Measurements from ENCODE around the gene MRPS14.
A peak's percentile ranks its signal among the peaks of the same experiment; 100 is the strongest.
"Not testable (repeated sequence)": the region's sequence is repeated elsewhere in the genome, so short reads cannot be mapped to it uniquely, and the experiment has no call there.

MRPS14 gene

DNA sequence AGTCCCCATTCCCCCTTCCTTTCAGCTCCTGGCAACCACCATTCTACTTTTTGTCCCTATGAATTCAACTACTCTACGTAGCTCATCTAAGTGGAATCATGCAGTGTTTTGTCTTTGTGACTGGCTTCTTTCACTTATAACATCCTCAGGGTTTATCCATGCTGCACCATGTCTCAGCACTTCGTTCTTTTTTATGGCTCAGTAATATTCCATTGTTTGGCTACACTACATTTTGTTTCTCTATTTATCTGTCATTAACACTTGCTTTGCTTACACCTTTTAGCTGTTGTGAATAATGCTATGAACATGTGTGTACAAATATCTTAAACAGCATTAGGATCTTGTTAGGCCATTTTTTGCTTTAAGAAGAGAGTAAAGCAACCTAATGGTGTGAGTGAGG is 1.5 kb upstream of the MRPS14 start:
- Histone ChIP-seq H3K36me3 (ENCODE audit: control insufficient read depth in 4 of 4, insufficient read depth in 4 of 4, low read length in 3 of 4) (peaks cover 0 to 6% (median 0%) of the 10 kb centered on the region in 4 experiments), H3K4me1 (ENCODE audit: control extremely low read depth in 1 of 4, control insufficient read depth in 4 of 4, insufficient read depth in 4 of 4, low read length in 3 of 4) (peaks cover 5 to 18% (median 10%) of the 10 kb centered on the region in 4 experiments), H3K27ac (ENCODE audit: insufficient read depth in 1 of 2, low read depth in 1 of 2, low read length in 2 of 2, poor library complexity in 1 of 2, severe bottlenecking in 2 of 2) (no peak overlapping the region), H3K27me3 (replicated peaks in 2 of 5; ENCODE audit: control insufficient read depth in 4 of 5, insufficient read depth in 5 of 5, low read length in 4 of 5) (no peaks in the 10 kb centered on the region), H3K4me3 (ENCODE audit: control insufficient read depth in 1 of 7, extremely low read depth in 1 of 7, insufficient read depth in 4 of 7, low read depth in 2 of 7, low read length in 6 of 7) (no peak overlapping the region), H3K9me3 (ENCODE audit: control extremely low read depth in 1 of 5, control insufficient read depth in 4 of 5, insufficient read depth in 2 of 5, low read depth in 1 of 5, low read length in 4 of 5) (no peaks in the 10 kb centered on the region)
- WGBS (ENCODE audit: insufficient coverage): 83% methylated on average over 2 of the region's 2 CpGs
- POLR2A ChIA-PET: no interaction called here
- CTCF ChIA-PET: interaction anchor here (1.3 to 2.5 kb wide), 4 partner anchors 59 to 130 kb away, joined by 3 to 7 read pairs (median 5); no protein-coding TSS in a partner anchor
- DNase-seq: no peak

DNA sequence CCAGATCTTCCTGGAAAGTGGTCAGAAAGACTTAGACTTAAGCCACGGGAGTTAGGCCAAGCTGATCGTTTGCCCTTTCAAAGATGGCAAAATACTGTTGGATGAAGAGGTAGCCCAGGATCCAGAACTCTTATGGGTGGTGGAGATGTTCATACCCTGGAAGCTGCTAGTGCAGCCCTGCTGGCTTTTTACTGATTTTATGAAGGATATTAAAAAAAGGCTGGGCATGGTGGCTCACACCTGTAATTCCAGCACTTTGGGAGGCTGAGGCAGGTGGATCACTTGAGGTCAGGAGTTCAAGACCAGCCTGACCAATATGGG is 657 bp upstream of the MRPS14 start:
- POLR2A ChIA-PET: interaction anchor here (1.1 to 1.8 kb wide), 4 partner anchors 9 to 28 kb away, joined by 3 to 10 read pairs (median 6); partner anchors contain the start of gene CACYBP
- DNase-seq; H3K27me3 ChIP-seq (replicated peaks in 2 of 5; ENCODE audit: control insufficient read depth in 4 of 5, insufficient read depth in 5 of 5, low read length in 4 of 5); H3K36me3 ChIP-seq (ENCODE audit: control insufficient read depth in 4 of 4, insufficient read depth in 4 of 4, low read length in 3 of 4); H3K9me3 ChIP-seq (ENCODE audit: control extremely low read depth in 1 of 5, control insufficient read depth in 4 of 5, insufficient read depth in 2 of 5, low read depth in 1 of 5, low read length in 4 of 5): not testable (repeated sequence)
- H3K4me1 ChIP-seq (ENCODE audit: control extremely low read depth in 1 of 4, control insufficient read depth in 4 of 4, insufficient read depth in 4 of 4, low read length in 3 of 4): peaks cover 5 to 13% (median 10%) of the 10 kb centered on the region in 4 experiments
- peak overlapping the region; percentile 94 to 97 for H3K27ac ChIP-seq (ENCODE audit: insufficient read depth in 1 of 2, low read depth in 1 of 2, low read length in 2 of 2, poor library complexity in 1 of 2, severe bottlenecking in 2 of 2)
- H3K4me3 ChIP-seq (ENCODE audit: control insufficient read depth in 1 of 7, extremely low read depth in 1 of 7, insufficient read depth in 4 of 7, low read depth in 2 of 7, low read length in 6 of 7): peak overlapping the region in 6 of 7 experiments; percentile 95 to 100 (median 100)
- 100% methylated on average over 2 of the region's 2 CpGs for WGBS (ENCODE audit: insufficient coverage)
- CTCF ChIA-PET: interaction anchor here (0.9 to 2.5 kb wide), 7 partner anchors 11 to 128 kb away, joined by 3 to 8 read pairs (median 4); partner anchors contain the start of gene CACYBP

- no peak overlapping the region for H3K4me3 ChIP-seq (ENCODE audit: control insufficient read depth in 1 of 7, extremely low read depth in 1 of 7, insufficient read depth in 4 of 7, low read depth in 2 of 7, low read length in 6 of 7)
- H3K27me3 ChIP-seq (replicated peaks in 2 of 5; ENCODE audit: control insufficient read depth in 4 of 5, insufficient read depth in 5 of 5, low read length in 4 of 5): no peaks in the 10 kb centered on the region
- peaks cover 7 to 42% (median 32%) of the 10 kb centered on the region in 4 experiments for H3K36me3 ChIP-seq (ENCODE audit: control insufficient read depth in 4 of 4, insufficient read depth in 4 of 4, low read length in 3 of 4)
- no peak for DNase-seq
- H3K4me1 ChIP-seq (ENCODE audit: control extremely low read depth in 1 of 4, control insufficient read depth in 4 of 4, insufficient read depth in 4 of 4, low read length in 3 of 4): peaks cover 5 to 13% (median 10%) of the 10 kb centered on the region in 4 experiments
- WGBS (ENCODE audit: insufficient coverage): 100% methylated on average over 1 of the region's 3 CpGs
- H3K9me3 ChIP-seq (ENCODE audit: control extremely low read depth in 1 of 5, control insufficient read depth in 4 of 5, insufficient read depth in 2 of 5, low read depth in 1 of 5, low read length in 4 of 5): no peaks in the 10 kb centered on the region
- ChIA-PET POLR2A (no interaction called here), CTCF (no interaction called here)
- peak overlapping the region in 1 of 2 experiments; percentile 12 for H3K27ac ChIP-seq (ENCODE audit: insufficient read depth in 1 of 2, low read depth in 1 of 2, low read length in 2 of 2, poor library complexity in 1 of 2, severe bottlenecking in 2 of 2)
Measured at GRCh38 chr1:175019524-175019923, 3.7 kb downstream of the MRPS14 start.

- Histone ChIP-seq H3K27me3 (replicated peaks in 2 of 5; ENCODE audit: control insufficient read depth in 4 of 5, insufficient read depth in 5 of 5, low read length in 4 of 5) (no peaks in the 10 kb centered on the region), H3K4me1 (ENCODE audit: control extremely low read depth in 1 of 4, control insufficient read depth in 4 of 4, insufficient read depth in 4 of 4, low read length in 3 of 4) (no peaks in the 10 kb centered on the region), H3K27ac (ENCODE audit: insufficient read depth in 1 of 2, low read depth in 1 of 2, low read length in 2 of 2, poor library complexity in 1 of 2, severe bottlenecking in 2 of 2) (no peak overlapping the region), H3K4me3 (ENCODE audit: control insufficient read depth in 1 of 7, extremely low read depth in 1 of 7, insufficient read depth in 4 of 7, low read depth in 2 of 7, low read length in 6 of 7) (no peak overlapping the region), H3K9me3 (ENCODE audit: control extremely low read depth in 1 of 5, control insufficient read depth in 4 of 5, insufficient read depth in 2 of 5, low read depth in 1 of 5, low read length in 4 of 5) (no peaks in the 10 kb centered on the region), H3K36me3 (ENCODE audit: control insufficient read depth in 4 of 4, insufficient read depth in 4 of 4, low read length in 3 of 4) (peaks cover 22 to 80% (median 60%) of the 10 kb centered on the region in 4 experiments)
- no peak for DNase-seq
- POLR2A ChIA-PET: interaction anchor here (1.3 kb wide), 1 partner anchor 8 kb away, joined by 4 read pairs; the partner anchor contains the start of gene MRPS14
- CTCF ChIA-PET: interaction anchor here (1.5 to 2.3 kb wide), 3 partner anchors 9 to 14 kb away, joined by 4 to 6 read pairs (median 5); no protein-coding TSS in a partner anchor
- 81% methylated on average over 2 of the region's 4 CpGs for WGBS (ENCODE audit: insufficient coverage)
Measured at GRCh38 chr1:175015243-175015642, 8.0 kb downstream of the MRPS14 start.

- WGBS (ENCODE audit: insufficient coverage): 78% methylated on average over 1 of the region's 1 CpG
- H3K4me1 ChIP-seq (ENCODE audit: control extremely low read depth in 1 of 4, control insufficient read depth in 4 of 4, insufficient read depth in 4 of 4, low read length in 3 of 4): no peaks in the 10 kb centered on the region
- peaks cover 30 to 92% (median 68%) of the 10 kb centered on the region in 4 experiments for H3K36me3 ChIP-seq (ENCODE audit: control insufficient read depth in 4 of 4, insufficient read depth in 4 of 4, low read length in 3 of 4)
- H3K27ac ChIP-seq (ENCODE audit: insufficient read depth in 1 of 2, low read depth in 1 of 2, low read length in 2 of 2, poor library complexity in 1 of 2, severe bottlenecking in 2 of 2): no peak overlapping the region
- no peaks in the 10 kb centered on the region for H3K27me3 ChIP-seq (replicated peaks in 2 of 5; ENCODE audit: control insufficient read depth in 4 of 5, insufficient read depth in 5 of 5, low read length in 4 of 5)
- no peak overlapping the region for H3K4me3 ChIP-seq (ENCODE audit: control insufficient read depth in 1 of 7, extremely low read depth in 1 of 7, insufficient read depth in 4 of 7, low read depth in 2 of 7, low read length in 6 of 7)
- ChIA-PET POLR2A (no interaction called here), CTCF (interaction anchor here (1.0 to 1.5 kb wide), 2 partner anchors 13 to 133 kb away, joined by 3 to 4 read pairs; no protein-coding TSS in a partner anchor)
- DNase-seq: no peak
- H3K9me3 ChIP-seq (ENCODE audit: control extremely low read depth in 1 of 5, control insufficient read depth in 4 of 5, insufficient read depth in 2 of 5, low read depth in 1 of 5, low read length in 4 of 5): no peaks in the 10 kb centered on the region
Measured at GRCh38 chr1:175013445-175013844, 9.8 kb downstream of the MRPS14 start.

DNA sequence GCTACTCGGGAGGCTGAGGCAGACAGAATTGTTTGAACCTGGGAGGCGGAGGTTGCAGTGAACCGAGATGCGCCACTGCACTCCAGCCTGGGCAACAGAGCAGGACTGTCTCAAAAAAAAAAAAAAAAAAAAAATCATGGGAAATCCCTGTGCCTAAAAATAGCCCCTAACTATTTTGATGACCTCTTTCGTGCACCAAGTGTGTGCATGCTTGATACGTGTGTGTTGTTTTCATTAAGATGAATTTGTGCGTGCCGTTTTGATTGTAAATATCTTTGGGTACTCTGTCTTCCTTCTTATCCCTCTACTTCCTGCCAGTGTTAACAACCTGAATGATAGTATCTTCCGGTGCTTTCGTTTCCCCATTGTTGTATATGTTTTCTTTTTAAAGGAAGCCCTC is 13.7 kb downstream of the MRPS14 start:
- POLR2A ChIA-PET: no interaction called here

DNA sequence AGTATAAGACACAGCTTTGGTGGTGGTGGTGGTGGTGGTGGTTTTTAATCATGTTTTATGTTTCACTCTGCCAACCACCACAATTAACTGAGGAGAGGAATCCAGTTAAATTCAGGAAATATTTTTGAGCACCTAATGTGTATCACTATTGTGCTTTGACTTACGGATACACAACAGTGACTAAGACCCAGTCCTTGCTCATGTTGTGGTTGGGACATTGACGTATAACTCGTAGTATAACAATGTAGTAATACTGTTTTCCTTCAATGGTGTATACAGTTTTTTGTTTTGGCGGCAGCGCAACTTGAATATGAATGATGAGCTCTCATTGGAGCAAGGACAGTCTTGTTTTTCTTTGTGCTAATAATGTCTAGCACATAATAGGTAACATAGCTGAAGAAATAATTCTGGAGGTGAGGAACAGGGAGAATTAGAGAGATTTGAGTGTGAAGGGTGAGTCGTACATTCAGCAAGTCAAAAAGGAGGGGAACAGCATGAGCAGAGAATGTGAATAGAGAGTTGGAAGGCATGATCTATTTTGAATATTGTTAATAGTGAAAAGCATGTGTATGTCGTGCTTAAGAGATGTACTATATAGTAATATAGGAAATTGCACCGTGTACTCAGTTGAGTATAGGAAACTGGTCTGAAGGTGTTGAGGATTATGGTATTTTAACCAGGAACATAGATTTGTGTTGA is 18.0 kb downstream of the MRPS14 start:
- Histone ChIP-seq H3K9me3 (ENCODE audit: control extremely low read depth in 1 of 5, control insufficient read depth in 4 of 5, insufficient read depth in 2 of 5, low read depth in 1 of 5, low read length in 4 of 5) (peaks cover 0 to 1% (median 0%) of the 10 kb centered on the region in 5 experiments), H3K36me3 (ENCODE audit: control insufficient read depth in 4 of 4, insufficient read depth in 4 of 4, low read length in 3 of 4) (peaks cover 8 to 48% (median 35%) of the 10 kb centered on the region in 4 experiments), H3K4me3 (ENCODE audit: control insufficient read depth in 1 of 7, extremely low read depth in 1 of 7, insufficient read depth in 4 of 7, low read depth in 2 of 7, low read length in 6 of 7) (no peak overlapping the region), H3K4me1 (ENCODE audit: control extremely low read depth in 1 of 4, control insufficient read depth in 4 of 4, insufficient read depth in 4 of 4, low read length in 3 of 4) (peaks cover 12 to 28% (median 16%) of the 10 kb centered on the region in 4 experiments), H3K27ac (ENCODE audit: insufficient read depth in 1 of 2, low read depth in 1 of 2, low read length in 2 of 2, poor library complexity in 1 of 2, severe bottlenecking in 2 of 2) (no peak overlapping the region), H3K27me3 (replicated peaks in 2 of 5; ENCODE audit: control insufficient read depth in 4 of 5, insufficient read depth in 5 of 5, low read length in 4 of 5) (no peaks in the 10 kb centered on the region)
- WGBS (ENCODE audit: insufficient coverage): 95% methylated on average over 6 of the region's 8 CpGs
- ChIA-PET CTCF (interaction anchor here (1.1 kb wide), 1 partner anchor 10 kb away, joined by 6 read pairs; no protein-coding TSS in a partner anchor), POLR2A (no interaction called here)
- no peak for DNase-seq

More for the DNA sequence above, 13.7 kb downstream of the MRPS14 start:
- DNase-seq: no peak
- H3K27ac ChIP-seq (ENCODE audit: insufficient read depth in 1 of 2, low read depth in 1 of 2, low read length in 2 of 2, poor library complexity in 1 of 2, severe bottlenecking in 2 of 2): no peak overlapping the region
- no peak overlapping the region for H3K4me3 ChIP-seq (ENCODE audit: control insufficient read depth in 1 of 7, extremely low read depth in 1 of 7, insufficient read depth in 4 of 7, low read depth in 2 of 7, low read length in 6 of 7)
- CTCF ChIA-PET: no interaction called here
- WGBS (ENCODE audit: insufficient coverage): 94% methylated on average over 6 of the region's 10 CpGs
- H3K4me1 ChIP-seq (ENCODE audit: control extremely low read depth in 1 of 4, control insufficient read depth in 4 of 4, insufficient read depth in 4 of 4, low read length in 3 of 4): no peaks in the 10 kb centered on the region
- no peaks in the 10 kb centered on the region for H3K27me3 ChIP-seq (replicated peaks in 2 of 5; ENCODE audit: control insufficient read depth in 4 of 5, insufficient read depth in 5 of 5, low read length in 4 of 5)
- peaks cover 0 to 1% (median 0%) of the 10 kb centered on the region in 5 experiments for H3K9me3 ChIP-seq (ENCODE audit: control extremely low read depth in 1 of 5, control insufficient read depth in 4 of 5, insufficient read depth in 2 of 5, low read depth in 1 of 5, low read length in 4 of 5)
- H3K36me3 ChIP-seq (ENCODE audit: control insufficient read depth in 4 of 4, insufficient read depth in 4 of 4, low read length in 3 of 4): peaks cover 22 to 91% (median 64%) of the 10 kb centered on the region in 4 experiments

All from common myeloid progenitor, CD34-positive (primary cell).